Esophagus muscularis mucosa (tissue), 3 donors: ENCODE data around the gene CCT7.

ENCODE experiments used
- POLR2A ChIP-seq: fragments of 450-650 bp; IDR thresholded peaks from one replicate; pipeline ENCODE4 v1.6.1; 2017; ENCODE audit warnings: antibody characterized with exemption, moderate library complexity, mild to moderate bottlenecking, low read depth
- POLR2AphosphoS5 ChIP-seq, 2 donors: sonication (generic); formaldehyde crosslinking; IDR thresholded peaks; one replicate each; pipeline ENCODE4 v1.6.1; 2017; ENCODE audit warnings: antibody characterized with exemption in 2 of 2
- TF ChIP-seq, protein P1 (sequence below), 3 experiments: fragments of 200-600 bp in 2 of 3; fragments of 450-650 bp in 1 of 3; sonication (generic) in 2 of 3; IDR thresholded peaks; one replicate each; pipeline ENCODE4 v1.5.1; 2017 to 2019; ENCODE audit warnings: antibody characterized with exemption in 3 of 3, mild to moderate bottlenecking in 2 of 3, moderate library complexity in 1 of 3

DNA sequence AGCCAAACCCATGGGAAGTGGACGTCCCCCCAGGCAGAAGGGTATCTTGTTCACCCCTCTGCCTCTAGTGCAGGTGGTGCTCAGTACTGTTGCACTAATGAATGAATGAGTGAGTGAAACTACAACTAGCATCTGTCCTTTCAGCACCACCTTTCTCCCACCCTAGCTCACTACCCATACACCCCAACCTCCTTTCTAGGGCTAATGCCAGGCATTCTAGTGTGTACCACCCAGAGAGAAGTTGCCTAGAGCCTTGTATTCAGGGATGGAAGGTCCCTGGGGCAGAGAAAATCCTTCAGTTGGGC, 22.5 kb downstream of the CCT7 start:
- TF ChIP-seq, protein P1, sequence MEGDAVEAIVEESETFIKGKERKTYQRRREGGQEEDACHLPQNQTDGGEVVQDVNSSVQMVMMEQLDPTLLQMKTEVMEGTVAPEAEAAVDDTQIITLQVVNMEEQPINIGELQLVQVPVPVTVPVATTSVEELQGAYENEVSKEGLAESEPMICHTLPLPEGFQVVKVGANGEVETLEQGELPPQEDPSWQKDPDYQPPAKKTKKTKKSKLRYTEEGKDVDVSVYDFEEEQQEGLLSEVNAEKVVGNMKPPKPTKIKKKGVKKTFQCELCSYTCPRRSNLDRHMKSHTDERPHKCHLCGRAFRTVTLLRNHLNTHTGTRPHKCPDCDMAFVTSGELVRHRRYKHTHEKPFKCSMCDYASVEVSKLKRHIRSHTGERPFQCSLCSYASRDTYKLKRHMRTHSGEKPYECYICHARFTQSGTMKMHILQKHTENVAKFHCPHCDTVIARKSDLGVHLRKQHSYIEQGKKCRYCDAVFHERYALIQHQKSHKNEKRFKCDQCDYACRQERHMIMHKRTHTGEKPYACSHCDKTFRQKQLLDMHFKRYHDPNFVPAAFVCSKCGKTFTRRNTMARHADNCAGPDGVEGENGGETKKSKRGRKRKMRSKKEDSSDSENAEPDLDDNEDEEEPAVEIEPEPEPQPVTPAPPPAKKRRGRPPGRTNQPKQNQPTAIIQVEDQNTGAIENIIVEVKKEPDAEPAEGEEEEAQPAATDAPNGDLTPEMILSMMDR (IDR thresholded peaks at IDR 0.05), result no peak
- no peak for TF ChIP-seq POLR2A
- no peak for TF ChIP-seq POLR2AphosphoS5 (IDR thresholded peaks at IDR 0.05)
